ENCODE results near the gene HES6. TPM values are rescaled to one million over a fixed set of nuclear protein-coding genes. Genes with fewer than 3 reads are reported as not detected.

Gene HES6, protein sequence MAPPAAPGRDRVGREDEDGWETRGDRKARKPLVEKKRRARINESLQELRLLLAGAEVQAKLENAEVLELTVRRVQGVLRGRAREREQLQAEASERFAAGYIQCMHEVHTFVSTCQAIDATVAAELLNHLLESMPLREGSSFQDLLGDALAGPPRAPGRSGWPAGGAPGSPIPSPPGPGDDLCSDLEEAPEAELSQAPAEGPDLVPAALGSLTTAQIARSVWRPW
- total RNA-seq = 10 to 100 TPM in 2 of 4 donors, 1 to 10 TPM in 1, not detected in 1; 9.5 to 33.3 (median 10.2) TPM

GRCh38 chr2:238239863-238240756 is at the start of gene HES6:
Gene HES6, minus strand, starts transcription at chr2:238240038. Its CDS starts 133 bp downstream, at chr2:238239905.
- Histone ChIP-seq H3K4me1 (peaks cover 11 to 29% of the 10 kb centered on the region in 2 donors), H3K4me3 (peak within 1 kb of the TSS; percentile 37 to 69), H3K27ac (peak within 1 kb of the TSS in 1 of 2 donors; percentile 44), H3K9me3 (no peaks in the 10 kb centered on the region), H3K36me3 (no peaks in the 10 kb centered on the region), H3K27me3 (no peaks in the 10 kb centered on the region)
- TF ChIP-seq POLR2A (IDR thresholded peaks at IDR 0.05) = peak; percentile 87 to 94
- peak in 1 of 4 experiments; percentile 47 for TF ChIP-seq CTCF (IDR thresholded peaks at IDR 0.05)
- DNase-seq = peak; percentile 86
- intact Hi-C loops (cut with DNase I; ENCODE audit: low total_unique reads) = no loop called here

DNA sequence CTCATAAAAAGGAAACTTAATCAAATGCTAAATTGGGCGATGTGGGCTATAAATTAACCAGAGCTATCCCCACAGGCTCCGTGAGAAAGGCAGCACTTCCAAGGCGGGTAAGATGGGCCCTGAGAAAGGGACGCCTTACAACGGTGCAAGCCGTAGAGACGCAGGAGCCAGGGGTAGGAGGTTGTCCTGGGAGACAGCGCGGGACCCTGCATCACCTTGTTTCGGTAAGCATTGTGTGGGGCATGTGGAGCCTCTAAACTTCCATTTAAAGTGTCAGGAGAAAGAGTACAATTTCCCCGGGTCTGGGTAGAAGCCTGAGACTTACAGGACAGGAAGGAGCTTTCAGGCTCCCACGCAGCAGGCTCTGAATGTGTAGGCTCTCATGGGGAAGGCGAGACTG is 49.7 kb upstream of the HES6 start:
- Histone ChIP-seq H3K9me3 (no peaks in the 10 kb centered on the region), H3K27ac (peak overlapping the region; percentile 67 to 96), H3K4me1 (peaks cover 12 to 13% of the 10 kb centered on the region in 2 donors), H3K36me3 (no peaks in the 10 kb centered on the region), H3K4me3 (peak overlapping the region in 1 of 2 donors; percentile 85), H3K27me3 (no peaks in the 10 kb centered on the region)
- no peak for DNase-seq
- TF ChIP-seq POLR2A (IDR thresholded peaks at IDR 0.05) (no peak), CTCF (IDR thresholded peaks at IDR 0.05) (no peak)
- intact Hi-C loops (cut with DNase I; ENCODE audit: low total_unique reads) = no loop called here

GRCh38 chr2:238288650-238289573 is 49.1 kb upstream of the HES6 start:
- Histone ChIP-seq H3K9me3 (no peaks in the 10 kb centered on the region), H3K4me1 (peaks cover 12 to 13% of the 10 kb centered on the region in 2 donors), H3K4me3 (peak overlapping the region; percentile 59 to 85), H3K27me3 (no peaks in the 10 kb centered on the region), H3K36me3 (no peaks in the 10 kb centered on the region), H3K27ac (peak overlapping the region; percentile 87 to 96)
- peak; percentile 99 for DNase-seq
- peak in 3 of 4 experiments; percentile 42 to 54 (median 50) for TF ChIP-seq CTCF (IDR thresholded peaks at IDR 0.05)
- TF ChIP-seq POLR2A (IDR thresholded peaks at IDR 0.05) = peak; percentile 81 to 98
- intact Hi-C loops (cut with DNase I; ENCODE audit: low total_unique reads) = no loop called here

DNA sequence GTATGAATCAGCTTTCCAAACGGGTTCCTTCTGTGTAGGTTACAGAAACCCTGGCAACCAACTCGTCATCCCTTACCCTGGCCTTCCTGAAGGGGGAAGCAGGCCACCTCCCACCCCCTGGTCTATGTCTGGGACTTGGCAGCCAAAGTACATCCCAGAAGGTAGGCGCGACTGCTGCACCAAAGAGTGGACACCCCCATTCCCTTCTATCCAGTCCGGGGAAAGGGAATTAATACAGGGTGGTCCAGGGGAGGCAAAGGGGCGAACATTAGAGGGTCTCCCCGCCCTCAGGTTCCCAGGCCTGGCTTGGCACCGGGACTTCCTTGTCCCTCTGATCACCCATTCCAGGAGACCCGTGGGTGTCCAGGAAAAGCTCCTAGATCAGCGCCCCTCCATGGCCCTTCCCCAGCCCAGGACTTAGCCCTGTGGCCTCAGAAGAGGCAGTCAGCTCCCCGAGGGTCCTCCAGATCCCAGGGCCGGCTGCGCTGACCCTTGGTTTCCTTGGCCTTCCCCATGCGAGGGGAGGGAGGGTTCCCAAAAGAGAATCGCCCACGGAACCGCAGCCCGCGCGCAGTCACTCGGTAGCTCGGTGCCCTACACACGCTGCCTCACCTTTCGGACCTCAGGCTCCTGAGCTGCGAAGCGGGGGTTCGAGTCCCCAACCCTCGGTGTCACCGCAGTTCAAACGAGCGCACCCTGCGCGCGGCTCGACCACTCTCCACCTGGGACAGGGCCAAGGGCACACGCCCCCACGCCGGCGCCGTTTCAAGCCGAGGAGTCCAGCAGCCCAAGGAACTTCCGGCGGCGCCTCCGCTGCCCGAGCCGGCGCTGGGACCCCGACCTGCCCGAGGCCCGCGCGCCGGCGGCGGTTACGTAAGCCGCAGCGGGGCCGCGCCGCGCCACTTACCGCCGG is 48.2 kb upstream of the HES6 start, which contains the start of gene PER2:
PER2 (minus strand) TSS at position 874 of the 913 bp plus-strand sequence. CDS start 10,674 bp downstream, outside the sequence.
- TF ChIP-seq CTCF (IDR thresholded peaks at IDR 0.05) = peak in 2 of 4 experiments; percentile 16 to 30
- peak in 1 of 2 donors; percentile 39 for TF ChIP-seq POLR2A (IDR thresholded peaks at IDR 0.05)
- H3K36me3 ChIP-seq = no peaks in the 10 kb centered on the region
- peak; percentile 74 to 75 for DNase-seq
- H3K4me1 ChIP-seq = peaks cover 12 to 13% of the 10 kb centered on the region in 2 donors
- H3K27me3 ChIP-seq = no peaks in the 10 kb centered on the region
- H3K27ac ChIP-seq = peak within 1 kb of the TSS; percentile 87 to 96
- H3K4me3 ChIP-seq = peak within 1 kb of the TSS; percentile 59 to 85
- no peaks in the 10 kb centered on the region for H3K9me3 ChIP-seq
- intact Hi-C loops (cut with DNase I; ENCODE audit: low total_unique reads) = no loop called here

Data from uterus (tissue), 4 donors.